GM23338 (cell line): ENCODE measurements around the gene PSMD14. TPM values are rescaled to one million over a fixed set of nuclear protein-coding genes. Genes with fewer than 3 reads are reported as not detected.

Source experiments
- CREB1 ChIP-seq: fragments of 250-450 bp; sonication (Bioruptor Pico); IDR thresholded peaks from 2 replicates; pipeline ENCODE4 v1.5.0; 2020; ENCODE audit warnings: low read depth, mild to moderate bottlenecking, moderate library complexity
- EZH2 ChIP-seq: fragments of 200-600 bp; sonication (generic); IDR thresholded peaks from one replicate; pipeline ENCODE4 v1.8.0; 2017; ENCODE audit warnings: antibody characterized with exemption, mild to moderate bottlenecking, low read depth; ENCODE audit not compliant: unreplicated experiment
- JUNB ChIP-seq: IDR thresholded peaks from one replicate; pipeline ENCODE4 v1.6.1; 2016; ENCODE audit warnings: antibody characterized with exemption; ENCODE audit not compliant: unreplicated experiment
- NANOG ChIP-seq: IDR thresholded peaks from 2 replicates; pipeline ENCODE4 v1.6.1; 2016; ENCODE audit warnings: antibody characterized with exemption, borderline replicate concordance
- POLR2AphosphoS5 ChIP-seq: IDR thresholded peaks from 2 replicates; pipeline ENCODE4 v1.6.1; 2016; ENCODE audit warnings: antibody characterized with exemption, low read depth
- REST ChIP-seq: IDR thresholded peaks from one replicate; pipeline ENCODE4 v1.6.1; 2018; ENCODE audit warnings: antibody characterized with exemption; ENCODE audit not compliant: unreplicated experiment
- STAT1 ChIP-seq: IDR thresholded peaks from one replicate; pipeline ENCODE4 v1.6.1; 2016; ENCODE audit warnings: antibody characterized with exemption; ENCODE audit not compliant: unreplicated experiment
- ZNF114 ChIP-seq: fragments of 250-450 bp; sonication (Bioruptor Pico); IDR thresholded peaks from 2 replicates; pipeline ENCODE4 v1.5.0; 2020; ENCODE audit warnings: mild to moderate bottlenecking, moderate library complexity
- polyA plus RNA-seq: library from polyadenylated mRNA; unstranded; fragments of >200 nt; fragmentation: Nextera tagmentation; extraction: Ambion mirVana; gene quantifications from 2 replicates; pipeline ENCODE4 v1.2.1, GENCODE V29; 2016
- total RNA-seq: library from RNA; depleted of rRNA; stranded (reverse); fragments of >200 nt; shearing (Covaris generic); gene quantifications from 2 replicates; pipeline ENCODE4 v1.2.3, GENCODE V29; 2014
- TF ChIP-seq, protein P1 (sequence below): fragments of 250-450 bp; sonication (Bioruptor Pico); IDR thresholded peaks from 2 replicates; pipeline ENCODE4 v1.5.0; 2020; ENCODE audit warnings: mild to moderate bottlenecking, moderate library complexity
- TF ChIP-seq, protein P2 (sequence below), 2 experiments: fragments of 200-600 bp in 1 of 2; sonication (generic) in 1 of 2; conservative IDR thresholded peaks; 2 replicates each; pipeline versions ENCODE4 v1.5.1 to v1.6.1; 2016 to 2017; ENCODE audit warnings: antibody characterized with exemption in 2 of 2, low read depth in 2 of 2, mild to moderate bottlenecking in 2 of 2, moderate library complexity in 1 of 2

The PSMD14 gene
- total and polyA plus RNA-seq, 2 experiments from 2014 or later, result 92.2 to 123 TPM

- TF ChIP-seq, protein P1, sequence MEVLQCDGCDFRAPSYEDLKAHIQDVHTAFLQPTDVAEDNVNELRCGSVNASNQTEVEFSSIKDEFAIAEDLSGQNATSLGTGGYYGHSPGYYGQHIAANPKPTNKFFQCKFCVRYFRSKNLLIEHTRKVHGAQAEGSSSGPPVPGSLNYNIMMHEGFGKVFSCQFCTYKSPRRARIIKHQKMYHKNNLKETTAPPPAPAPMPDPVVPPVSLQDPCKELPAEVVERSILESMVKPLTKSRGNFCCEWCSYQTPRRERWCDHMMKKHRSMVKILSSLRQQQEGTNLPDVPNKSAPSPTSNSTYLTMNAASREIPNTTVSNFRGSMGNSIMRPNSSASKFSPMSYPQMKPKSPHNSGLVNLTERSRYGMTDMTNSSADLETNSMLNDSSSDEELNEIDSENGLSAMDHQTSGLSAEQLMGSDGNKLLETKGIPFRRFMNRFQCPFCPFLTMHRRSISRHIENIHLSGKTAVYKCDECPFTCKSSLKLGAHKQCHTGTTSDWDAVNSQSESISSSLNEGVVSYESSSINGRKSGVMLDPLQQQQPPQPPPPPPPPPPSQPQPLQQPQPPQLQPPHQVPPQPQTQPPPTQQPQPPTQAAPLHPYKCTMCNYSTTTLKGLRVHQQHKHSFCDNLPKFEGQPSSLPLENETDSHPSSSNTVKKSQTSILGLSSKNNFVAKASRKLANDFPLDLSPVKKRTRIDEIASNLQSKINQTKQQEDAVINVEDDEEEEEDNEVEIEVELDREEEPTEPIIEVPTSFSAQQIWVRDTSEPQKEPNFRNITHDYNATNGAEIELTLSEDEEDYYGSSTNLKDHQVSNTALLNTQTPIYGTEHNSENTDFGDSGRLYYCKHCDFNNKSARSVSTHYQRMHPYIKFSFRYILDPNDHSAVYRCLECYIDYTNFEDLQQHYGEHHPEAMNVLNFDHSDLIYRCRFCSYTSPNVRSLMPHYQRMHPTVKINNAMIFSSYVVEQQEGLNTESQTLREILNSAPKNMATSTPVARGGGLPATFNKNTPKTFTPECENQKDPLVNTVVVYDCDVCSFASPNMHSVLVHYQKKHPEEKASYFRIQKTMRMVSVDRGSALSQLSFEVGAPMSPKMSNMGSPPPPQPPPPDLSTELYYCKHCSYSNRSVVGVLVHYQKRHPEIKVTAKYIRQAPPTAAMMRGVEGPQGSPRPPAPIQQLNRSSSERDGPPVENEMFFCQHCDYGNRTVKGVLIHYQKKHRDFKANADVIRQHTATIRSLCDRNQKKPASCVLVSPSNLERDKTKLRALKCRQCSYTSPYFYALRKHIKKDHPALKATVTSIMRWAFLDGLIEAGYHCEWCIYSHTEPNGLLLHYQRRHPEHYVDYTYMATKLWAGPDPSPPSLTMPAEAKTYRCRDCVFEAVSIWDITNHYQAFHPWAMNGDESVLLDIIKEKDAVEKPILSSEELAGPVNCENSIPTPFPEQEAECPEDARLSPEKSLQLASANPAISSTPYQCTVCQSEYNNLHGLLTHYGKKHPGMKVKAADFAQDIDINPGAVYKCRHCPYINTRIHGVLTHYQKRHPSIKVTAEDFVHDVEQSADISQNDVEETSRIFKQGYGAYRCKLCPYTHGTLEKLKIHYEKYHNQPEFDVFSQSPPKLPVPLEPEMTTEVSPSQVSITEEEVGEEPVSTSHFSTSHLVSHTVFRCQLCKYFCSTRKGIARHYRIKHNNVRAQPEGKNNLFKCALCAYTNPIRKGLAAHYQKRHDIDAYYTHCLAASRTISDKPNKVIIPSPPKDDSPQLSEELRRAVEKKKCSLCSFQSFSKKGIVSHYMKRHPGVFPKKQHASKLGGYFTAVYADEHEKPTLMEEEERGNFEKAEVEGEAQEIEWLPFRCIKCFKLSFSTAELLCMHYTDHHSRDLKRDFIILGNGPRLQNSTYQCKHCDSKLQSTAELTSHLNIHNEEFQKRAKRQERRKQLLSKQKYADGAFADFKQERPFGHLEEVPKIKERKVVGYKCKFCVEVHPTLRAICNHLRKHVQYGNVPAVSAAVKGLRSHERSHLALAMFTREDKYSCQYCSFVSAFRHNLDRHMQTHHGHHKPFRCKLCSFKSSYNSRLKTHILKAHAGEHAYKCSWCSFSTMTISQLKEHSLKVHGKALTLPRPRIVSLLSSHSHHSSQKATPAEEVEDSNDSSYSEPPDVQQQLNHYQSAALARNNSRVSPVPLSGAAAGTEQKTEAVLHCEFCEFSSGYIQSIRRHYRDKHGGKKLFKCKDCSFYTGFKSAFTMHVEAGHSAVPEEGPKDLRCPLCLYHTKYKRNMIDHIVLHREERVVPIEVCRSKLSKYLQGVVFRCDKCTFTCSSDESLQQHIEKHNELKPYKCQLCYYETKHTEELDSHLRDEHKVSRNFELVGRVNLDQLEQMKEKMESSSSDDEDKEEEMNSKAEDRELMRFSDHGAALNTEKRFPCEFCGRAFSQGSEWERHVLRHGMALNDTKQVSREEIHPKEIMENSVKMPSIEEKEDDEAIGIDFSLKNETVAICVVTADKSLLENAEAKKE, result no peak
- TF ChIP-seq NANOG (no peak), EZH2 (no peak), REST (no peak), POLR2AphosphoS5 (no peak), STAT1 (no peak), CREB1 (no peak), JUNB (no peak), ZNF114 (CRISPR knock-in tag) (no peak)
- TF ChIP-seq, protein P2, sequence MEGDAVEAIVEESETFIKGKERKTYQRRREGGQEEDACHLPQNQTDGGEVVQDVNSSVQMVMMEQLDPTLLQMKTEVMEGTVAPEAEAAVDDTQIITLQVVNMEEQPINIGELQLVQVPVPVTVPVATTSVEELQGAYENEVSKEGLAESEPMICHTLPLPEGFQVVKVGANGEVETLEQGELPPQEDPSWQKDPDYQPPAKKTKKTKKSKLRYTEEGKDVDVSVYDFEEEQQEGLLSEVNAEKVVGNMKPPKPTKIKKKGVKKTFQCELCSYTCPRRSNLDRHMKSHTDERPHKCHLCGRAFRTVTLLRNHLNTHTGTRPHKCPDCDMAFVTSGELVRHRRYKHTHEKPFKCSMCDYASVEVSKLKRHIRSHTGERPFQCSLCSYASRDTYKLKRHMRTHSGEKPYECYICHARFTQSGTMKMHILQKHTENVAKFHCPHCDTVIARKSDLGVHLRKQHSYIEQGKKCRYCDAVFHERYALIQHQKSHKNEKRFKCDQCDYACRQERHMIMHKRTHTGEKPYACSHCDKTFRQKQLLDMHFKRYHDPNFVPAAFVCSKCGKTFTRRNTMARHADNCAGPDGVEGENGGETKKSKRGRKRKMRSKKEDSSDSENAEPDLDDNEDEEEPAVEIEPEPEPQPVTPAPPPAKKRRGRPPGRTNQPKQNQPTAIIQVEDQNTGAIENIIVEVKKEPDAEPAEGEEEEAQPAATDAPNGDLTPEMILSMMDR (conservative IDR thresholded peaks at IDR 0.05; ENCODE audit: low read depth in 2 of 2), result no peak
Measured at GRCh38 chr2:161388146-161388779, 80.0 kb downstream of the PSMD14 start (continued).
